HL-60/S4 treated with retinoic acid at 250 ng/mL for 4 days and 3 days (cell line): ENCODE results near the gene FBLN2.

Source experiments
- in situ Hi-C: fragments of 300-500 bp; cut with MboI; formaldehyde crosslinking; loops from 2 replicates; pipeline ENCODE4 v1.7.0; 2022; ENCODE audit warnings: low sequenced_read_pairs

Gene FBLN2

GRCh38 chr3:13656584-13657301 lies 107.8 kb downstream of the FBLN2 start:
- in situ Hi-C loops: no loop called here

GRCh38 chr3:13657660-13658435 lies 108.9 kb downstream of the FBLN2 start:
- in situ Hi-C loops: no loop called here

GRCh38 chr3:13658681-13659080 lies 109.8 kb downstream of the FBLN2 start:
- in situ Hi-C loops: no loop called here

DNA sequence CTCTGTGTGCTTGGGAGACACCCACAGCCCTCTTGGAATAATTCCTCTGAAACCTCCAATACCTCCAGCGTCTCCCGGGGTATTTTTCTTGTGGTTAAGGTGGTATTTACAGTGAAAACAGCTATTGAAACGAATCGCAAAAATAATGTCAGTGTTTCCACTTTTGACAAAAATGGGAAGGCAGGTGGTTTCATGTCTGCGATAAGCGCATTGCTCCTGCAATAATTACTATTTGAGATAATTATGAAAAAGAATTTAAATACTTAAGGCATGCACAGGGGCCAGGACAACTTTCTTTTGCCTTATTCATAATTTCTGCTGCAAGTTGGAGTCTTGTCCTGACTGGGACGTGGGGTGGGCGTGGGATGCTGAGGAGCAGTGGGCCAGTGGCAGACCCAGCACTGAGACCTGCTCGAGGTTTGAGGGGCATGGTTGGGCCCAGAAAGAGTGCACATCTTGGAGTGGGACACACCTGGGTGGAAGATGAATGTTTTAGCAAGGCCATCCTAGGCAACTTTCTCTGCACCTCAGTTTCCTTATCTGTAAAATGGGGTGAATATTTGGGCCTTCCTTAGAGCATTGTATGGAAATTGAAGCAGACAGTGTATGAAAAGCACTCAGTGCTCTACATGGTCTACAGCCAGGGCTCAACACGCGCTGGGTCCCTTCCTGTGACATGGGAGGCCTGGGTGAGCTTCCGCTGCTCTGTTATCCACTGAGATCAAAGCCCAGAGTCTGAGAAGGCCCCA lies 110.5 kb downstream of the FBLN2 start:
- in situ Hi-C loops: no loop called here

DNA sequence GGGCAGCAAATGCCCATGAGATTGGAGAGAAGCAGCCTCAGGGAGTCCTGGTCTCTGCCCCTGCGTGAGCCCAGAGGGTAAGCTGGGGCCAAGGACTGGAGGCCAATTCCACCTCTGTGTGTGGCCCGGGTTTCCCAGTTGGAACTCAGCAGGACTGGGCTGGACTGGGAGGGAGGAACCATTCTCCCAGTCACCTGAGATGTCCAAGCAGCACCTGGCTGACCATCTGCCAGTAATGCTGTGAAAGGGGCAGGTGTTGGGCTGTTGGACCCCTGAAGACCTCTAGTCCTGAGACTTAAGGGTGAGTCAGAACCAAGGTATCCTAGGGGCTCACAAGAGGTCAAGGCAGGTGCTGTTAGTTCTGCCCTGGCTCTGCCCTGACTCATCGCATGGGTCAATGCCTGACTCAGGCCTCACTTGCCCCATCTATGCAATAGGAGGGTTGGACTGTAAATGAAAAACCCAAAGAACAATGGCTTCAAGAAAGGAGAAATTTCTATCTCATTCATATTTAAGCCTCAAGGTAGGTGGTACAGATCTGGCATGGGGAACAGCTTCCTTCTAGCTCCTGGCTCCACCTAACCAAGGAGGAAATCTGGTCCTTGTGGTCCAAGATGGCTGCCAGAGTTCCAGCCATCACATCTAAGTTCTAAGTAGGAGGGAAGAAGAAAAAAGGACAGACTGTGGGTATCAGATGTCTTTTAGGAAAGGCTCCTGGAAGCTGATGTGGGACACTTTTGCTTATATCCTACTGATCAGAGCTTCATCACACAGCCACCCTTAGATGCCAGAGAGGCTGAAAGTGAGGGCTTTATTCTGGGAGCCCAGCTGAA lies 111.3 kb downstream of the FBLN2 start:
- in situ Hi-C loops: no loop called here

DNA sequence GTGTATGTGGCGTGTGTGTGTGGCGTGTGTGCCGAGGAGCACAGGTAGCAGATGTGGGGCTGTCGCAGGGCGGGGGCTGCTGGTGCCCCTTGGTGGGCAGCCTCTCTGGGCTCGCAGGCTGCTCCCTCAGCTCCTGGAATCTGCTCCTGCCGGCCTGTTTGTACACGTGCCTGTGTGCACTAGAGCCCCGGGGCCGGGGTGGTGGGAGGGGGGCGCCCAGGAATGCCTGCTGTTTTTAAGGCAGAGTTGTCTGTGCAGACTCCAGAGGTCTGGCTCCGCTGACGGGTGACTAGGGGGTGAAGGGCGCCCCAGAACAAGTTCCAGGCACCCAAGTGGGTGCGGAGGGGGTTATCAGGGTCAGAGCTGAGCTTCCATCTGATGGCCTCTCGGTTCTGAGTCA lies 112.2 kb downstream of the FBLN2 start:
- in situ Hi-C loops: no loop called here

DNA sequence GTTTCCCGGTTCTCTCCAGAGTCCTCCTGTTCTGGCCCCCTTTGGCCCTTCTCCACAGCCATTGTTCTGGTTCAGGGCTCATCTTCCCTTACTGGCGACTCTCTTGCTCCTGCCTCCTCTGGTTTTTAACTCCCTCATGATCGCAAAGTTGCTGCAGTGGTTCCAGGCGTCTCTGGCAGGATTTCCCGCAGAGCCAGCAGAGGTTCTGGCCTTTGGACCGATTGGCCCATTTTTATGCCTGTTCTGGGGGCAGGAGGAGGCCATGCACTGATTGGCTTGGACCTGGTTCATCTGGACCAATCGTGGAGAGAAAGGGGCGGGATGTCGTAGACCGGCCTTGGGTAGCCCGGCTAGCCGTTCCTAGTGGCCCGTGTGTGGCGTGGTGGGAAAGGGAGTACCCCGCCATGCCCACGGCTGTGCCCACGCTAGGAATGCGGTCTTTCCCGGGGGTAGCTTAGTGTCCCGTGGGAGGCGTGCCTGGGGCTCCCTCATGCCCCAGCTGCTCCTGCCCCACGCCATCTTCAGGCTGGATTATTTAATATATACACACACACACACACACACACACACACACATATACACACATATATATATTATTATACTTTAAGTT lies 113.4 kb downstream of the FBLN2 start:
- in situ Hi-C loops: no loop called here

- in situ Hi-C loops: no loop called here
Measured at GRCh38 chr3:13663781-13664535, 115.0 kb downstream of the FBLN2 start.

- in situ Hi-C loops: no loop called here
Measured at GRCh38 chr3:13665582-13666226, 116.8 kb downstream of the FBLN2 start.

DNA sequence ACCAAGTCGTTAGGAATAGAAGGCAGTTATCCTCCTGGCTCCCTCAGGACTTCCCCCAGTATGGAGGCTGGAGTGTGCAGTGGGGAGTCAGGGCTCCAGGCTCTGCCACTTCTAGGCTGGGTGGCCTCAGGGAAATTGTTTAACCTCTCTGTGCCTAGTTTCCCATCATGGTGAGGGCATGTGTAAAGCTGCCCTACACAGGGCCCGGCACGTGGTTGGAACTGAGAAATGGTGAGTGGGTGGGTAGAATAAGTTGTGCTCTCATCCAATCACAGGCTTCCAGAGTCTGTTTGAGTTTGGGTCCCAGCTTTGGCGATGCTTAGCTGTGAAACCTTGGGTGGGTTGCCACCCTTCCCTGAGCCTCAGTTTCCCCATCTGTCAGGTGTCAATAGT lies 117.3 kb downstream of the FBLN2 start:
- in situ Hi-C loops: no loop called here

GRCh38 chr3:13666781-13667709 lies 118.1 kb downstream of the FBLN2 start:
- in situ Hi-C loops: no loop called here

- in situ Hi-C loops: no loop called here
Measured at GRCh38 chr3:13668136-13668535, 119.2 kb downstream of the FBLN2 start.

- in situ Hi-C loops: no loop called here
Measured at GRCh38 chr3:13669457-13669856, 120.5 kb downstream of the FBLN2 start.

DNA sequence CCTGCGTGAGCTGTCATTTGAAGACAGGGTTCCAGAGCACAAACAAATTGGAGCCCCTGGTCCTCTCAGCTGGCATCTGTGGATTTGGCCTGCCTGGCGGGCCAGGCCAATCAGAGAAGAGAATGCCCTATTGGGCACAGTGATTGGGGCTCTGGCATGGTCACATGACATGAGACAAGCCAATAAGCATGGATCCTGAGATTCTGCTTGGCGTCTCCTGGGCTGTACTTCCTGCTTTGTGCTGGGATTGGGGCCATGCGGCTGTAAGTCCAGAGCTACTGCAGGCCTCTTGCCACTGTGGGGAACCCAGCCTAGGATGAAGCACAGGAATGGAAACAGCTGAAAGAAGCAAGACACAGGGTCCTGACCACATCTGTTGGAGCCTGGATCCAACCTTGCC lies 121.4 kb downstream of the FBLN2 start:
- in situ Hi-C loops: no loop called here

DNA sequence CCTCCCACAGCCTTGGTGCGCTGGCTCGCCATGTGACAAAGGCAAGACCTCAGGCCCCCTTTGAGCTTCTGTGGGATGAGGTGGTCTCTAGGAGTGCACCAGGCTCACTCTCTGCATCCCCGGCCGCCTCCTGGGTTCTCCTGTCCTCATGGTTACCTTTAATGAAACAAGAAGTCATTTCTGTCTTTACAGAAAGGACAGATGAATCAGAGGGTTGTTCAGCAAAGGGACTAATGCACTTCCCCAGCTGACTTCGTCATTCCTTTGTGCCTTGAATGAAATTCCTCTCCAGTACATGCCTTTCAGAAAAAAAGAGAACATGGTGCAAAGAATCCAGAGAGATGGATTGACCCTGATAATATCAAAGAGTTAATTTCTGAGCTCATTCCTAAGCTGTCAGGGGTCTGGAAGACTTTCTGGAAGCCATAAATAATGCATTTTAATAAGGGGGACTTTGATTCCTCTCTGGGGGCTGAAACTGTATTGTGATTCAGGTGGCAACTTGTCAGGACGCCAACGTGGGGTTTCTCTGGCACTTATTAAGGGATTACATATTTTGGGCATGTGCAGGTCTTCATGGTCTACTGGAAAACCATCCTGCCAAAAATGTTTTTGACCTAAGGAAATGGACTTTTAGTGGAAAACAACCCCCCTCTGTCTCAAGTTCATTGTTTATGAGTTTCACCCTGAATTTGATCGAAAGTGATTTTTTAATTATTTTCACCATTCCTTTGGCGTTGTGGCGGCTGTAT lies 122.7 kb downstream of the FBLN2 start:
- in situ Hi-C loops: no loop called here

DNA sequence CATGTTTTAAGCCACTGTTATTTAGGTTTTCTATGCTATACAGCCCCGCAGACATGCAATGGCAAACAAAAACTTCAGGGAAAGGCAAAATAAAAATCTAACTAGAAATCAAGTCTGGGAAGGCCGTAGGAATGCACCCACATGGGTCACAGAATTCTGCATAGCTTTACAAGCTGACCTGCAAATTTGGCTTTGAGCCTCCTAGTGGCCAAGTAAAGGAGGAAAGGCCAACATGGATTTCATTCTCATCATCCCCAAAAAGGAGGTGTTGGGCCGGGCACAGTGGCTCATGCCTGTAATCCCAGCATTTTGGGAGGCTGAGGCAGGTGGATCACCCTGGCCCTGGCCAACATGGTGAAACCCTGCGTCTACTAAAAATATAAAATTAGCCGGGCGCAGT lies 124.3 kb downstream of the FBLN2 start:
- in situ Hi-C loops: no loop called here

DNA sequence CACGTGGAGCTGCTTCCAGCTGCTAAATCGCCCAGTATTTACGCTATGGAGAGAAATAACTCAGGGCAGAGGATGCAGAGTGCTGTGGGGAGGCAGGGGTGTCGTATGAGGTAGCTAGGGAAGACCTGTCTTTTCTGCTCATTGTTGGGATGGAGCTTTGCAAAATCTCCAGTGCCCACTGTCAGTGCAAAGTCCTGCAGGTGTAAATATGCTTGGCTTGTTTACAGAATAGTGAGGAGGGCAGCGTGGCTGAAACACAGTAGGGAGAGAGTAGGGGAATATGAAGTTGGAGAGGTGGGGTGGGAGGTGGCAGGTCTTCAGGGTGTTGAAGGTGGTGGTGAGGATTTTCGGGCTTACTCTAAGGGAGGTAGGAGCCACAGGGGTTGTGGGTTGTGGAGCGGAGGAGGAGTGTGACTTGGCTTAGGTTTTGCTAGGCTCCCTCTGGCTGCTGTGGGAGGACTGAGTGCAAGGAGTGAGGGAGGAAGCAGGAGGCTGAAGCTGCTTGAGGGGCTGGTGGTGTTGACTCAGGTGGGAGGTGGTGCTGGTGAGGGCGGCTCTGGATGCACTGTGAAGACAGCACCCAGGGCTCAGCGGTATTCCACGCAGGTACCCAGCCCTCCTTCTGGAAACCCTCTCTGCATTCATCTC lies 125.7 kb downstream of the FBLN2 start:
- in situ Hi-C loops: no loop called here
